ENCODE data around the gene MTMR12.
"Not testable (repeated sequence)": the region's sequence is repeated elsewhere in the genome, so short reads cannot be mapped to it uniquely, and the experiment has no call there.

The MTMR12 gene

DNA sequence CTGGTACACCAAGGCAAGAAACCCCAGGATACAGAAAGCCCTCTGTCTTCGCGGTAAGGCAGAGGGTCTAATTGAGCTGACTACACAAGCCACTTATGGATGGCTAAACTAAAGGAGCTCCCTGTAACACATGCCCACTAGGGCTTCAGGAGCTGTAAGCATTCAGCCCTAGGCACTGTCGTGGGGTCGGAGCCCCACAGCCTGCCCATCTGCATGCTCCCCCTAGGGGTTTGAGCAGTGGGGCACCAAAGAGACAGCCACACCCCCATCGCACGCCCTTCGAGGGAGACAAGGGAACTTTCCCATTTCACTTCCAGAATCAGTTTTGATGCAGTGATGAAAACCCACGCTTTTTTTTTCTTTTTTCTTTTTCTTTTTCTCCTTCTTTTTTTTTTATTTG, 11.0 kb upstream of the MTMR12 start:
- DNase-seq (ENCODE audit: low spot score) = no peak

DNA sequence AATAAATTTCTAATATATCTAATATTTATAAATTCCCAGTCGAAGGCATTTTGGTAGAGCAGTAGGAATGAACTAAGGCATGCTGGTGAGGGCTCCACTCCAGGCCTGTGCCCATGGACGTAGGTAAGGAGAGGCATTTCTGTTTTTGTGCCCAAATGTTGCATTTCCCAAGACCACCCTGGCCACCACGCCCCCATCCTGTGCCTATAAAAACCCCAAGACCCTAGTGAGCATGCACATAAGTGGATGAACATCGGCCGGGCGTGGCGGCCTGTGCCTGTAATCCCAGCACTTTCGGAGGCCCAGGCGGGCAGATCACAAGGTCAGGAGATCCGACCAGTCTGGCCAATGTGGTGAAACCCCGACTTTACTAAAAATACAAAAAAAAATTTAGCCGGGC, 10.1 kb upstream of the MTMR12 start:
- no peak for DNase-seq (ENCODE audit: low spot score)

DNA sequence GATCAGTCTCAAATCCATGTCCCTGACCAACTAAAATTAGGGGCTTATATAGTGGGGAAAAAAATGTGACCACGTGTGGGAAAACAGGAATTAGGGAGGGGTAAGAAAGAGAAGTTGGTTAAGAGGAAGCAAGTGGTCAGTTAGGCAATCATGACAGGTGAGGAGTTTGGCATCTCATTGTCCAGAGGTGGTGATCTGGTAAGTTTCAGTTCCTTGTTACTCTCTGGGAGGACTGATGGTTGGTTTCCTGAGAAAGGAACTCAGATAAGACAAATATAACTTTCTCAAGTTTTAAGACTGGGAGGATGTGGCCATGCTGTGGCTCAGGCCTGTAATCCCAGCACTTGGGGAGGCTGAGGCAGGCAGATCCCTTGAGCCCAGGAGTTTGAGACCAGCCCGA, 9.0 kb upstream of the MTMR12 start:
- DNase-seq (ENCODE audit: low spot score) = not testable (repeated sequence)

DNA sequence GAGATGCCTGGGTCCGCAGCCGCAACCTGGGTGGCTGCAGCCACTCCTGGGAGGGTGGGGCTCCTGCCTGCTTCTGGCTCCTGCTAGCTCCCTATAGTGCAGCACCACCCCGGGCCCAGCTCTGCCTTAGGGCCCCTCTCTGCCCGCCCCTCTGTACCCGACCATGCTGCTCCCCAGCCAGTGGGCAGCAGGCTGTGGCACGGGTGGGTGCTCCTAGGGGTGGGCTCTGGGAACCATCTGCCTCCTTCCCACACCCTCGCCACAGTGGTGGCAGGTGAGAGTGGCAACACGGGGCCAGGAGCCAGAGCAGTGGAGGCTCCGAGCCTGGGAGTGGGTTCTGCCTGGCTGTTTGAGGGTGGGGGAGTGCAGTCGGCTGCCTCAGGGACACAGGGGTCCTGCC, 7.8 kb upstream of the MTMR12 start:
- no peak for DNase-seq (ENCODE audit: low spot score)

DNA sequence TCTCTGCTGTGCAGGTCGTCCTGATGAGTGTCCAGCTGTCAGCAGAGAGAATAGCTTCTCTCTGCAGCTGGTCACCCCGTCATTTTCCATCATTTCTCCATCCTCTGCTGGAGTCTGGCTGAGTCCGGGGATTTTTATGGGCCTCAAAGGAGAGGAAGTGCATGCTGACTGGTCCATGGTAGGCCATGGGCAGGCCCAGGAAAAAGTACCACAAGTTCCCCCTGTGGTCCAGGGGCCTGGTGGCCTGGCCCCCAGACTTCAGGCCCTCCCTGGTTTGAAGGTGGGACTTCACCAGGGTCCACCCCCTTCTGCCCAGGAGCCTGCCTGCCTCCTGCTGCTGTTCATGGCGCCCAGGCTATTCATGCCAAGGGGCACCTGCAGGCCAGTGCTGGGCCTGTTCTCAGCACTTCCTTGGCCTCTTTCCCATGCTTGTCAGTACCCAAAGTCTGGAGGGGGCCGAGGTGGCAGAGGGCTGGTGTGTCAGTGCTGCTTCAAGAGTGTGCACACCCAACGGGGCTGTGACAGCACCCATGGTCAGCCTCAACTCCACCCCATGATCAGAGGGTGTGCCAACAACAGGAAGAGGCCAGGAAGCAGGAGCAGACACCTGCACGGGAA, 7.3 kb upstream of the MTMR12 start:
- DNase-seq (ENCODE audit: low spot score) = no peak

DNA sequence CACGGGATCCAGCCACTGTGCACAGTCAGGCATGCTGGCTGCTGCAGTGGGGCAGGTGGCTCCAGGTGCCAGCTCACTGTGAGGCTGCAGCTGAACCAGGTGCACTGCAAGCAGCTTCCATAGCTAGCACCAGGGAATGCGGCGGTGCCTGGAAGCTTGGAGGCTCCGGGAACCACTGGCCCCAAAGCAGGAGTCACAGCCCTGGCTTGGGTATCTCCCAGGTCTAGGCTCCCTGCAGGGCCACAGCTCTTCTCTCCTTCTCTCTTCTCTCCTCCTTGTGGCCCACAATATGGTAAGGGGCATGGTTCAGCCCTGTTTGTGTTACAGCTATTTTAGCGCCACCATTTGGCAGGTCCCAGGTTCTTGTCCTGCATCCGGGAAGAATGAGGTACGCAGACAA, 6.7 kb upstream of the MTMR12 start:
- DNase-seq (ENCODE audit: low spot score) = no peak

DNA sequence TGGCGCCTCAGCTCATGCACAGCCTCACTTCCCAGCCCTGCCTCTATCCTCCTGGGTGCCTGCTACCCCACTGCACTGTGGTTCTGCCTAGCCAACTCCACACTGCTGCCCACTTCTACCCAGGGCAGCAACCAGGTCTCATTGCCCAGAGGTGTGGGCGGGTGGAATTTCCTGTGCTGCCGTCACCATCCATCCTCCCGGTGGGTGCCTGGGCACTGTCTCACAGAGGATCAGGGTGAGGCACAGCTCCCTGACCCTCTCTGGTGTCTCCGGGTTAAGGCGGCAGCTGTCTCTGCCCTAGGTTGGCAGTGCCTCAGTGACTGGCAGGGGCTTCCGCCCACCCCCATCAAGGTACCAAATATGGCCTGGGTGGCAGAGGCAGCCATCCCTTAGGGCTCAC, 4.3 kb upstream of the MTMR12 start:
- DNase-seq (ENCODE audit: low spot score) = no peak

DNA sequence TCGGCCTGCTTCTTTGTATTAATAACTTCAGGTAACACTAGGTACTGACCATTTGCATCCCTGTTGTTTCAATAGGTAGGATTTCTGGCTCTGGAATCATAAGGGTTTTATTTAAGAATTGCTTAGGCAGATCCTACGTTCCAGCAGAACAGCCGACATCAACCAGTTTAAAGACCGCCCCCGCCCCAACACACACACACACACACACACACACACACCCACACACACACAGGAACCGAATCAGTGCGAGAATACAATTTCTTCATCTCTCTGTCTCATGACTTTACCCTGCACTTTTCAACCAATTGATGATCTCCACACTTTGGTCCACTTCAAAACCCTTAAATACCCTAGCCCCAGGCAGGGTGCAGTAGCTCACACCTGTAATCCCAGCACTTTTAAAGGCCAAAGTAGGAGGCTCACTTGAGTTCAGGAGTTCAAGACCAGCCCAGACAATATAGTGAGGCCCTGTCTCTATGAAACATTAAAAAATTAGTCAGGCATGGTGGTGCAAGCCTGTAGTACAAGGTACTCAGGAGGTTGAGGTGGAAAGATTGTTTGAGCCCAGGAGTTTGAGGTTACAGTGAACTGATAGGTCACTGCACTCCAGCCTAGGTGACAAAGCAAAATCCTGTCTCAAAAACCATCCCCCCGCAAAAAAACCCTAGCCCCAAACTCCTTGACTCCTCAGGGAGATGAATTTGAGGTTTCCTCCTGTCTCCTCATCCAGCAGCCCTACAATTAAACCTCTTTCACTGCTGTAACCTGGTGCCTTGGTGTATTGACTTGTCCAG, 2.7 kb upstream of the MTMR12 start:
- DNase-seq (ENCODE audit: low spot score) = peak; percentile 60

DNA sequence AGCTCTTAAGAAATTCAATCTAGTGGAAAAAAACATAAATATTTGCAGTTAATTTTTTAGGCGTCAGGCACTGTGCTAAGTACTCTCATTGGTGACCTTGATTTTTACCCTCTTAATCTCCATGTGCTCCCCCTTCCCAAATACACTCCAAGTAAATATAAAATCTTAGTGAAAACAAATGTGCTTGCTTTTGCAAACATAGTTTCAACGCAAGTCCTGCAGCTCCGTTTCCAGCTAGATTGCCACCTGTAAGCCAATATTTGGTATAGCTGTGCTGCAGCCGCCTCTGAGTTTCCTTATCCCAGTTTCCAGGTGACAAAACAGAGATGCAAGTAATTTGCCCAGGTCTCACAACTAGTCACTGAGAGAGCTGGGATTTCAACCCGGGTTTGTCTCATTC, 1.9 kb upstream of the MTMR12 start:
- no peak for DNase-seq (ENCODE audit: low spot score)

DNA sequence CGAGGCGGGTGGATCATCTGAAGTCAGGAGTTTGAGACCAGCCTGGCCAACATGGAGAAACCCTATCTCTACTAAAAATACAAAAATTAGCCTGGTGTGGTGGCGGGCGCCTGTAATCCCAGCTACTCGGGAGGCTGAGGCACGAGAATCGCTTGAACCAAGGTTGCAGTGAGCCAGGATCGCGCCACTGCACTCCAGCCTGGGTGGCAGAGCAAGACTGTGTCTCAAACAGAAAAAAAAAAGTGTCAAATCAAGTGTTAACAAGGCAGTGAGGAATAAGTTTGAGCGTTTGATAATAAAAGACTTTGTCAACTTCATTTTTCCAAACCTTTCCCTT, 1.4 kb upstream of the MTMR12 start:
- not testable (repeated sequence) for DNase-seq (ENCODE audit: low spot score)

DNA sequence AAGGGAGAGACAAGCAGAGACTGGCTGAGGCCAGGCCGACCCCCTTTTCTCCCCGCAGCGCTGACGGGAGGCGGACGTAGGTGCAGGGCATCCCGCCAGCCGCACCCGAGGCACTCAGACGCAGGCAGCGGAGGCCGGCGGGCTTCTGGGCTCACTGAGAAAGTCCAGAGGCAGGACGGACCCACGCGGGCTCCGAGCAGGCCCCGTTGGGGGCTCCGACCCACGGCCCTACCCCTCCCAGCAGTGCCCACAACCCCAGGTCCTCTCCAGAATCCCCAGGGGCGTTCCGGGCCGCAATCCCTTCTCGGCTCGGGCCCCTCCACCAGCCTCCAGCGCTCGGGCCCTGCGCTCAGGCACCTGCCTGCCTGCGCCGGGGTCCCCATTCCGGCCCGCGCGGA, 543 bp downstream of the MTMR12 start:
- DNase-seq (ENCODE audit: low spot score) = no peak

DNA sequence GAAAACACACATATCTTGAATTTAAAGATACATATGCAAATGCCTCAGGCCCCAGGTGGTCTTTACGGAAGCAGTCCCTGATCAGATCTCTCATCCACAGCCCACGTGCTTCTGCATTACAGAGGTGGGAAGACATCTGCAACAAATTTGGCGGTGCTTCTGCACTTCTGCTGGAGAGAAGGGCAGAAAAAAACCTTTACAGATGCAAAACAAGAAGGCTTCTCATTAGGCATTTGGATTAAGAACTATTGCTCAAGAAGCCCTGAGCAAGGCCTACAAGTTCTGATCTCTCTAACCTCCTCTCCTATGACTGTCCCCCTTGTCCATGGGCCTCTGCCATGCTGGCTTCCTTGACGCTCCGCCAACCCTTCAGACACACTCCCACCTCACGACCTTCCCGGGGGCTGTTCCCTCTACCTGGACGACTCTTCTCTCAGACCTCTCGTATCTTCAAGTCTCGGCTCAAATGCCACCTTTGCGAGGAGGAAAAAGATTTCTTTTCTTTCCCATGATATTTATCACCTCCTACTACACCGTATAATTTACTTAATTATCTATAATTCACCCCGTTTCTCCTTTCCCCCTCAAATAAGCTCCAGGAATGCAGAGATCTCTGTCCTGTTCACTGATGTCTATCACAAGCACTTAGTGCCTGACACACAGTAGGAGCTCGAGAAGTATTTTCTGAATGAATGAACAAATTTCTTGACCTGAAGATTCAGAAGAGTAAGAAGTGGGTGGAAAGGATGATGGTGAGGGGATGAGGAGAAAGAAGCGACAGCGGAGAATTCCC, 1.1 kb downstream of the MTMR12 start:
- no peak for DNase-seq (ENCODE audit: low spot score)

DNA sequence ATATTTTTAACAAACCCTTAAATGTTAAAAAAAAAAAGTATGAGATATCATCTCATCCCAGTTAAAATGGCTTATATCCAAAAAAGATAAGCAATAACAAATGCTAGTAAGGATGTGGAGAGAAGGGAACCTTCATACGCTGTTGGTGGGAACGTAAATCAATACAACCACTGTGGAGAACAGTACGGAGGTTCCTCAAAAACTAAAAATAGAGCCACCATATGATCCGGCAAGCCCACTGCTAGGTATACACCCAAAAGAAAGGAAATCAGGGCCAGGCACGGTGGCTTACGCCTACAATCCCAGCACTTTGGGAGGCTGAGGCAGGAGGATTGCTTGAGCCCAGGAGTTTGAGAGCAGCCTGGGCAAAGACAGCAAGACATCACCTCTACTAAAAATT, 3.0 kb downstream of the MTMR12 start:
- DNase-seq (ENCODE audit: low spot score) = no peak

DNA sequence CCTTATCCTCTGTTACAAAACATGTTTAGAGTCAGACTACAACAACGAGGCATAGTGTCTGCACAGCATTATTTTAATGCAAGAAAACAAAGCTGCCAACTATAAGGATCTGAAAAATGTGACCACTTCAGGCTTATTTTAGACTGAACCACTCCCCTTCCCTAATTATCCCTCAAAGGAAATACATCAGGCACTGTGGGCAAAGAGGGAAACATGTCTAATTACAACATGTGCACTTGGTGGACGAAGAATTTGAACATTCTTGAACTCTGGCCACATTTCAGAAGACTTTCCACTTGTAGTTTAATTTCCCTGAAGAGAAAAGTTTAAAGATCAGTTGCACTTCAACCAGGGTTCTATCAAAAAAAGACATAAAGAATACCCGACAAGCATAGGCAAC, 3.8 kb downstream of the MTMR12 start:
- DNase-seq (ENCODE audit: low spot score) = no peak

DNA sequence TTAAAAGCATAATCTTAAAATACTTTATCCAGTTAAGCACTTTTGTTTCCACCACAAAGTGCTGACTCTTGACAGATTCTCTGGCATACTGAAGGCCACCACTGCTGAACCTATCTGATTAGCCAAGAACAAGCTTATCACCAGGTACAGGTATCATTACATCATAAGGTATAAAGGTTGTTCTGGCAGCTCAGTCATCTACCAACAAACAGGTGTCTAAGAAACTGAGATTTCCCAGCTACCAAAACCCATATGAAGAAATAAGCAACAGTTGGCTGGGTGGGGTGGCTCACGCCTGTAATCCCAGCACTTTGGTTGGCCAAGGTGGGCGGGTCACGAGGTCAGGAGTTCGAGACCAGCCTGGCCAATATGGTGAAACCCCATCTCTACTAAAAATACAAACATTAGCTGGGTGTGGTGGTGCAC, 5.0 kb downstream of the MTMR12 start:
- no peak for DNase-seq (ENCODE audit: low spot score)

DNA sequence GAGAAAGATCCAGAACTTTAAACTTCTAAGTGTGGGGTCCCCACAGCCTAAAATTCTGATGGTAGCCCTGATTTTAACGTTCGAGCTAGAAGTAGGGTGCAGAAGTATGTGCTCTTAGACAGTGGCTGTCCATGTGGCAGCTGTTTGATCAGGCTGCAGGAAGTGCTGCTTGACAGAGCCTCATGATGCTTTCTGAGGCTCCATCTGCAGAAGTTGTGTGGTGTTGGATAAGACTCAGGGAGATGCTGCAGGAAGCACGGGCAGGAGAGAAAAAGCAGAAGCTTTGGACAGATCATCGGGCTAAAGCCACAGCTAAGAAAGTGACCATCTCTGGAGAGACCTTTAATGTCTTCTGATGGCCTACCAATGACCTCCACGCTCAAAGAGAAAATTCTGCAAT, 8.1 kb downstream of the MTMR12 start:
- DNase-seq (ENCODE audit: low spot score) = no peak

DNA sequence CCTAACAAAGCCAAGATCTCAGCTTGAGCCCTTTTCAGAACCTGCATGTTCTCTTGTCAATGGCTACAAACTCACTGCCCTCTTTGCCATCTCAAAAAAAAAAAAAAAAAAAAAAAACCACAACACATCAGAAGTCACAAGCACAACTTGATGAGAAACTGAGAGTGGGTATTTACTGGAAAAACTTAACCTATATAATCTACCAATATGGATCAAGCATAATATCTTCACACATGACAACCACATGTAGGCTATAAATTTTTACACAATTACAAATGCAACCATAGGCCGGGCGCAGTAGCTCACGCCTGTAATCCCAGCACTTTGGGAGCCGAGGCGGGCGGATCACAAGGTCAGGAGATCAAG, 9.0 kb downstream of the MTMR12 start:
- no peak for DNase-seq (ENCODE audit: low spot score)

DNA sequence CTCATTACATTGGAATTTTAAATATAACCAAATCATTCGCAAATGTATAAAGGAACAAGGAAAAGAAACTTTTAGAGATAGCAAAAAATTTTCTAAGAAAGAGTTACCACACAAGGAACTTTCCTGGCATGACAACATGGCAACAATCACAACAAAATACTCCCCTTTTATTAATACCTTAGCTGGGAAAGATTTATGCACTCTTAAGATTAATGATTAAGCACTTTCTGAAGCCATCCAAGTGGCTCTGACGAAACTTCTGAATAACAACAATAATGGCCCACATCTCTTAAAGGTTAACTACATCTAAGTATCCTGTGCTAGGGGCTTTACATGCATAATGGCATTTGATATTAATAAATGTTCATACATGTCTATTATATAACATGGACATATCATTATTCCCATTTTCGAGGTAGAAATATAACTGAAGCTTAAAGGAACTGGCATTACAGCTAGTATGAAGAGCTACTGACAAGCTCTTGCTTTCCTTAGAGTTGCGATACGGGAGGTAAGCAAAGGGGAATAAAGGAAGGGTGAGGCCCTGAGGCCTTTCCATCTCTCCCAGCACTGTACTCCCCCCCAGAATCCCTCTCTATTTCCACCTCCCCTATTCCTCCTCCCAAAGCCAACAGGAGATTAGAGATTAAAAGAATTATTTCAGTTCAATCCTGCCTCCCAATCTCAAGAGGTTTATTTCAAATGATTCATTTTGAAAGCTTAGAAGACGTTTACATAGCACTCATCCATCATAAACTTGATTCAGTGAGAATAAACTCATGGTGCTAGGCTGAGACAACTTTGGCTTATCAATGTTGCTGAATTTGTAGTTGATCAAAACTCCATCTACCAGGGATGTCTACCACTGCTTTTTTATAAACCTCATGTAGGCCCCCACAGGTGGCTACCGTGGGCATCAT, 9.6 kb downstream of the MTMR12 start:
- DNase-seq (ENCODE audit: low spot score) = no peak

DNA sequence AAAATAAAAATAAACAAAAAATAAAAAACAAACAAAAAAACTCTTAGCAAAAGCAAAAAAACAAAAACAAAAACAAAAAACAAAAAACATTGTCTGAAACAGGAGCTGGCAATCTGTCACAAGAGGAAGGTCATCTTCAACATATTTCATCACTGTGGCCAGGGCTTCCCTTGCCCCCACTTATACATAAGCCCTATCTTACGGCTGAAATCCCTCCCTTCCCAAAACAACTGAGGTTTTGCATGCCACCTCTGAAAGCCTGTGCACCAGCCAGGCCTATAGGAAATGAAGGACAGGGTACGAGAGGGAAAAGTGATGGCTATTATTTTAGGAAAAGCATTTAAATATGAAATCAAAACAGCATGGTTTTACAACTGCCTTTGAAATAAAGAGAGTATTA, 10.8 kb downstream of the MTMR12 start:
- no peak for DNase-seq (ENCODE audit: low spot score)

DNA sequence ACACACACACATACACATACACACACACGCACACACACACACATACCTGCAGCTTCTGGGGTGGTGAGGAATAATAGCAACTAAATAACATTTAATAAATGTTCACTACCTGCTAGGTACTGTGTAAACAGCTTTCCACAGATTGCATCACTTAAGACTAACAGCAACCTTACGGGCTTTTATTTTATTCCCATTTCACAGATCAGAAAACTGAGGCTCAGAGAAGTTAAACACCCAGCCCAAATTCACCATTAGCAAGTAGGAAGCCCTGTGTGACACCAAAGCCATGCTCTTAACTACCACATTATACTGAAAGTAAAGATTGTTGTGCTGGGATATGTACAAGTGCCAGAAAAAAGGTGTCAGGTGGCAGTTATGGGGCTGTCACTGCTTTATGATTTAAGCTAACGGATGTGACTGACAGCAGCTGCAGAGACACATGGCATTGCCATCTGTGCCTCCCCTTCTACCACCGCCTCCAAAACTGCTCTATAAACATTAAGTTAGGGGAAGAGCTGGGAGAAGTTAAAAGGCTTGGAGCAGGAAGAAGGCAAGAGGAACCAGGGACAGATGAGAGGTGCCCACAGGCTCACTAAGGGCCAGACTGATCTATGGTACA, 13.6 kb downstream of the MTMR12 start:
- no peak for DNase-seq (ENCODE audit: low spot score)

DNA sequence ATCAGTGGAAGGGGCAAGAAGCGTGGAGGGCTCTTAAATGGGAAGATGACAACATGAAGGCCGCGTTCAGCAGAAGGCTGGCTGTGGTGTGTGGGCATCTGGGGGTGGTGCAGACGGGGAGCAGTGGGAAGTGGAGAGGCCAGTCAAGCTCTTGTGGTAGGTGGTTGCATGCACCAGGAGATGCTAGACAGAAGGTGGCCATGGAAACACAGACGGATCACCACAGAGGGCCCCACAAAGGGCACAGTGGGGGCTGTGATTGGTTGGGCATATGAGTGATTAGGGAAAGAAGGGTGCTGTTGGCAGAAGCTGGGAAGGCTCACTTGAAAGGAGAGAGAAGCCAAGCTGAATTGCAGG, 14.7 kb downstream of the MTMR12 start:
- no peak for DNase-seq (ENCODE audit: low spot score)

All from putamen (tissue), 1 donor.